ENCODE measurements around the gene SNED1.

Gene SNED1

GRCh38 chr2:240957656-240958365, 40.6 kb upstream of the SNED1 start:
- Mint-ChIP-seq H3K27ac (no peak overlapping the region), H3K4me1 (no peaks in the 10 kb centered on the region), H3K36me3 (no peaks in the 10 kb centered on the region), H3K4me3 (no peak overlapping the region), H3K27me3 (peaks cover 51% of the 10 kb centered on the region), H3K9me3 (no peaks in the 10 kb centered on the region)
- ATAC-seq, result no peak

- Mint-ChIP-seq H3K27ac (no peak overlapping the region), H3K9me3 (no peaks in the 10 kb centered on the region), H3K36me3 (no peaks in the 10 kb centered on the region), H3K27me3 (peaks cover 52% of the 10 kb centered on the region), H3K4me3 (no peak overlapping the region), H3K4me1 (no peaks in the 10 kb centered on the region)
- no peak for ATAC-seq
Measured at GRCh38 chr2:240958366-240959213, 39.8 kb upstream of the SNED1 start.

- Mint-ChIP-seq H3K27ac (no peak overlapping the region), H3K4me1 (no peaks in the 10 kb centered on the region), H3K9me3 (no peaks in the 10 kb centered on the region), H3K27me3 (peaks cover 54% of the 10 kb centered on the region), H3K4me3 (no peak overlapping the region), H3K36me3 (no peaks in the 10 kb centered on the region)
- no peak for ATAC-seq
Measured at GRCh38 chr2:240959214-240959940, 39.0 kb upstream of the SNED1 start.

- no peaks in the 10 kb centered on the region for H3K9me3 Mint-ChIP-seq
- no peaks in the 10 kb centered on the region for H3K4me1 Mint-ChIP-seq
Measured at GRCh38 chr2:240959941-240960308, 38.5 kb upstream of the SNED1 start.

GRCh38 chr2:240960309-240960970, 38.0 kb upstream of the SNED1 start:
- Mint-ChIP-seq H3K4me1 (no peaks in the 10 kb centered on the region), H3K4me3 (no peak overlapping the region), H3K27me3 (peaks cover 55% of the 10 kb centered on the region), H3K9me3 (no peaks in the 10 kb centered on the region), H3K27ac (no peak overlapping the region), H3K36me3 (no peaks in the 10 kb centered on the region)
- no peak for ATAC-seq

More at GRCh38 chr2:240959941-240960308, 38.5 kb upstream of the SNED1 start:
- H3K27me3 Mint-ChIP-seq, result peaks cover 55% of the 10 kb centered on the region
- no peak for ATAC-seq
- H3K36me3 Mint-ChIP-seq, result no peaks in the 10 kb centered on the region
- no peak overlapping the region for H3K4me3 Mint-ChIP-seq
- H3K27ac Mint-ChIP-seq, result no peak overlapping the region

- H3K36me3 Mint-ChIP-seq, result no peaks in the 10 kb centered on the region
- H3K9me3 Mint-ChIP-seq, result no peaks in the 10 kb centered on the region
- no peak for ATAC-seq
Measured at GRCh38 chr2:240960971-240961876, 37.2 kb upstream of the SNED1 start.

GRCh38 chr2:240961910-240962299, 36.5 kb upstream of the SNED1 start:
- Mint-ChIP-seq H3K9me3 (no peaks in the 10 kb centered on the region), H3K27ac (no peak overlapping the region), H3K36me3 (no peaks in the 10 kb centered on the region), H3K4me1 (no peaks in the 10 kb centered on the region), H3K27me3 (peaks cover 41% of the 10 kb centered on the region), H3K4me3 (no peak overlapping the region)
- no peak for ATAC-seq

More at GRCh38 chr2:240960971-240961876, 37.2 kb upstream of the SNED1 start:
- Mint-ChIP-seq H3K27me3 (peaks cover 48% of the 10 kb centered on the region), H3K4me3 (no peak overlapping the region), H3K4me1 (no peaks in the 10 kb centered on the region), H3K27ac (no peak overlapping the region)

- Mint-ChIP-seq H3K36me3 (no peaks in the 10 kb centered on the region), H3K4me3 (no peak overlapping the region), H3K27me3 (peaks cover 37% of the 10 kb centered on the region), H3K27ac (no peak overlapping the region), H3K4me1 (no peaks in the 10 kb centered on the region), H3K9me3 (no peaks in the 10 kb centered on the region)
- no peak for ATAC-seq
Measured at GRCh38 chr2:240962300-240963064, 35.9 kb upstream of the SNED1 start.

GRCh38 chr2:240963065-240963867, 35.2 kb upstream of the SNED1 start:
- no peak overlapping the region for H3K4me3 Mint-ChIP-seq

GRCh38 chr2:240963868-240964703, 34.3 kb upstream of the SNED1 start:
- H3K27ac Mint-ChIP-seq, result no peak overlapping the region
- H3K9me3 Mint-ChIP-seq, result no peaks in the 10 kb centered on the region
- no peaks in the 10 kb centered on the region for H3K4me1 Mint-ChIP-seq
- H3K36me3 Mint-ChIP-seq, result no peaks in the 10 kb centered on the region
- peaks cover 33% of the 10 kb centered on the region for H3K27me3 Mint-ChIP-seq
- ATAC-seq, result no peak
- no peak overlapping the region for H3K4me3 Mint-ChIP-seq

More at GRCh38 chr2:240963065-240963867, 35.2 kb upstream of the SNED1 start:
- H3K9me3 Mint-ChIP-seq, result no peaks in the 10 kb centered on the region
- no peaks in the 10 kb centered on the region for H3K4me1 Mint-ChIP-seq
- no peak overlapping the region for H3K27ac Mint-ChIP-seq
- H3K36me3 Mint-ChIP-seq, result no peaks in the 10 kb centered on the region
- no peak for ATAC-seq
- peaks cover 37% of the 10 kb centered on the region for H3K27me3 Mint-ChIP-seq

GRCh38 chr2:240964704-240965295, 33.6 kb upstream of the SNED1 start:
- H3K36me3 Mint-ChIP-seq, result no peaks in the 10 kb centered on the region
- peaks cover 26% of the 10 kb centered on the region for H3K27me3 Mint-ChIP-seq
- H3K9me3 Mint-ChIP-seq, result no peaks in the 10 kb centered on the region
- H3K27ac Mint-ChIP-seq, result no peak overlapping the region
- no peak overlapping the region for H3K4me3 Mint-ChIP-seq
- no peaks in the 10 kb centered on the region for H3K4me1 Mint-ChIP-seq
- no peak for ATAC-seq

GRCh38 chr2:240965296-240965904, 33.0 kb upstream of the SNED1 start:
- H3K4me1 Mint-ChIP-seq, result no peaks in the 10 kb centered on the region
- no peak for ATAC-seq
- no peaks in the 10 kb centered on the region for H3K36me3 Mint-ChIP-seq
- H3K27me3 Mint-ChIP-seq, result peaks cover 21% of the 10 kb centered on the region
- no peak overlapping the region for H3K27ac Mint-ChIP-seq
- H3K9me3 Mint-ChIP-seq, result peaks cover 4% of the 10 kb centered on the region
- H3K4me3 Mint-ChIP-seq, result no peak overlapping the region

Measured in stimulated activated memory B cell treated with anti-CD40 and anti-IgM and Interleukin-4, amounts not matched to agents 10 μg/mL and 1 μg/mL and 100 μg/mL, for 72 hours (primary cell).